Measurements from ENCODE around the gene HLA-C. TPM values are rescaled to one million over a fixed set of nuclear protein-coding genes. Genes with fewer than 3 reads are reported as not detected.
A peak's percentile ranks its signal among the peaks of the same experiment; 100 is the strongest.
"Not testable (repeated sequence)": the region's sequence is repeated elsewhere in the genome, so short reads cannot be mapped to it uniquely, and the experiment has no call there.

Gene HLA-C
- total RNA-seq, result 22.0 TPM

GRCh38 chr6:31271641-31272357 lies at the start of gene HLA-C:
TSS of gene HLA-C (minus strand) at chr6:31272092. CDS start at chr6:31272071, 21 bp downstream.
- FAIRE-seq (no peak), DNase-seq (ENCODE audit: low spot score in 2 of 2) (peak; percentile 82 to 88)

- no peak for FAIRE-seq
- no peak for DNase-seq (ENCODE audit: low spot score in 2 of 2)
Observed at GRCh38 chr6:31321005-31321707, 49.3 kb upstream of the HLA-C start.

GRCh38 chr6:31317036-31317435 lies 45.1 kb upstream of the HLA-C start:
- no peak for FAIRE-seq
- DNase-seq (ENCODE audit: low spot score in 2 of 2), result no peak

- no peak for DNase-seq (ENCODE audit: low spot score in 2 of 2)
- no peak for FAIRE-seq
Observed at GRCh38 chr6:31309641-31310040, 37.7 kb upstream of the HLA-C start.

GRCh38 chr6:31308845-31309175 lies 36.9 kb upstream of the HLA-C start:
- DNase-seq (ENCODE audit: low spot score in 2 of 2), result no peak
- FAIRE-seq, result no peak

- DNase-seq (ENCODE audit: low spot score in 2 of 2) (no peak), FAIRE-seq (no peak)
Observed at GRCh38 chr6:31308050-31308844, 36.4 kb upstream of the HLA-C start.

- FAIRE-seq, result no peak
- DNase-seq (ENCODE audit: low spot score in 2 of 2), result no peak
Observed at GRCh38 chr6:31307669-31308049, 35.8 kb upstream of the HLA-C start.

GRCh38 chr6:31305703-31306219 lies 33.9 kb upstream of the HLA-C start:
- FAIRE-seq, result no peak

GRCh38 chr6:31304683-31305082 lies 32.8 kb upstream of the HLA-C start:
- DNase-seq (ENCODE audit: low spot score in 2 of 2), result no peak
- FAIRE-seq, result no peak

More at GRCh38 chr6:31305703-31306219, 33.9 kb upstream of the HLA-C start:
- no peak for DNase-seq (ENCODE audit: low spot score in 2 of 2)

- FAIRE-seq, result no peak
Observed at GRCh38 chr6:31300797-31301196, 28.9 kb upstream of the HLA-C start.

GRCh38 chr6:31299947-31300346 lies 28.1 kb upstream of the HLA-C start:
- FAIRE-seq, result no peak
- no peak for DNase-seq (ENCODE audit: low spot score in 2 of 2)

More at GRCh38 chr6:31300797-31301196, 28.9 kb upstream of the HLA-C start:
- no peak for DNase-seq (ENCODE audit: low spot score in 2 of 2)

GRCh38 chr6:31299511-31299910 lies 27.6 kb upstream of the HLA-C start:
- DNase-seq (ENCODE audit: low spot score in 2 of 2) (no peak), FAIRE-seq (no peak)

- FAIRE-seq (no peak), DNase-seq (ENCODE audit: low spot score in 2 of 2) (no peak)
Observed at GRCh38 chr6:31294056-31294455, 22.2 kb upstream of the HLA-C start.

GRCh38 chr6:31293343-31293742 lies 21.5 kb upstream of the HLA-C start:
- FAIRE-seq (no peak), DNase-seq (ENCODE audit: low spot score in 2 of 2) (no peak)

- FAIRE-seq, result no peak
Observed at GRCh38 chr6:31289788-31290187, 17.9 kb upstream of the HLA-C start.

GRCh38 chr6:31287619-31288018 lies 15.7 kb upstream of the HLA-C start:
- no peak for FAIRE-seq
- DNase-seq (ENCODE audit: low spot score in 2 of 2), result no peak

More at GRCh38 chr6:31289788-31290187, 17.9 kb upstream of the HLA-C start:
- no peak for DNase-seq (ENCODE audit: low spot score in 2 of 2)

GRCh38 chr6:31285982-31286381 lies 14.1 kb upstream of the HLA-C start:
- DNase-seq (ENCODE audit: low spot score in 2 of 2), result no peak
- no peak for FAIRE-seq

GRCh38 chr6:31285486-31285885 lies 13.6 kb upstream of the HLA-C start:
- FAIRE-seq (no peak), DNase-seq (ENCODE audit: low spot score in 2 of 2) (no peak)

GRCh38 chr6:31279647-31280046 lies 7.8 kb upstream of the HLA-C start:
- DNase-seq (ENCODE audit: low spot score in 2 of 2); FAIRE-seq: not testable (repeated sequence)

- no peak for FAIRE-seq
- DNase-seq (ENCODE audit: low spot score in 2 of 2), result no peak
Observed at GRCh38 chr6:31272836-31273626, 1.1 kb upstream of the HLA-C start.

Data from frontal cortex (tissue), 4 donors.